ENCODE data around the gene RNF125. TPM values are rescaled to one million over a fixed set of nuclear protein-coding genes. Genes with fewer than 3 reads are reported as not detected.
"Not testable (repeated sequence)": the region's sequence is repeated elsewhere in the genome, so short reads cannot be mapped to it uniquely, and the experiment has no call there.

The RNF125 gene
- total RNA-seq = 1.8 TPM

GRCh38 chr18:32018331-32019250, at the start of gene RNF125:
Gene RNF125, plus strand, starts transcription at chr18:32018825. Its CDS starts 39 bp downstream, at chr18:32018864.
- peak; percentile 96 for ATAC-seq

DNA sequence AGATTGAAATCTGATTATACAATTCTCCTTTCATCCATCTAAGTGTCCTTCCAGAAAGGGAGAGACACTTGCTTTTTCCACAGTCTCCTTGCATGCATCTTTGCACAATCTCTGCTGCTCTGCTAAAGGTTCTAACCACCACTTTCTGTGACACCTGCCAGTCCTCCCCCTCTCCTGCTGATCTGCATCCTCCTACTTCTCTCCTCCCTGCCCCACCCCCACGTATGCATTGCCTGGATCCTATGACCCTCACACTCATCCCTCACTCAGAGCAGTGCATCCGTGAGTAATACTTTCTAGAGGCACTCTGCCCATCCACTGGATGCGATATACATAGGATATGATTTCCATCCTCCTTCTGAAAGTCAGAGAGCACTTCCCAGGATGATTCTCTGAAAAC, 48.0 kb upstream of the RNF125 start:
- no peak for ATAC-seq

DNA sequence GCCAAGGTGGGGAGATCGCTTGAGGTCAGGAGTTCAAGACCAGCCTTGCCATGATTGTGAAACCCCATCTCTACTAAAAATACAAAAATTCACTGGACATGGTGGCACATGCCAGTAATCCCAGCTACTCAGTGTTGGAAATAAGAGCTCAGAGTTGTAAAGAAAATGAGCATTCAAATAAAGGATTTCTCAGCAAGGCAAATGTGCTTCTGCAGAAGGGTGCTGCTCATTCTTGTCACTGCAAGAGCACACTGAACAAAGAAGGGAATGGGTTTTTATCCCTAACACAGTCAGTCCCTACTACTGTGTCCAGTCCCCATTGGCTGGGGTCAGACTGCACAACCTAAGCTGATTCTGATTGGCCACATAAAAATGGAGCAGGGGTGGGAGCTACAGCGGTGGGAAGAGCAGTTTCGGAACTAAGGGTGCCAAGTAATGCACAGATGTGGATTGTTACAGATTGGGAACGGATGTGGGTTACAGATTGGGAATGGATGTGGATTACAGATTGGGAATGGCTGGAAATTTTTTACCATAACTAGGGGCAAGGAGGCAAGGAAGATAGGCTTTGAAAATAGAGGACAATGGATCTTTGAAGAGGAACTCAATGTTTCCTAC, 44.6 kb upstream of the RNF125 start:
- ATAC-seq = no peak

GRCh38 chr18:31976242-31976641, 42.4 kb upstream of the RNF125 start:
- no peak for ATAC-seq

DNA sequence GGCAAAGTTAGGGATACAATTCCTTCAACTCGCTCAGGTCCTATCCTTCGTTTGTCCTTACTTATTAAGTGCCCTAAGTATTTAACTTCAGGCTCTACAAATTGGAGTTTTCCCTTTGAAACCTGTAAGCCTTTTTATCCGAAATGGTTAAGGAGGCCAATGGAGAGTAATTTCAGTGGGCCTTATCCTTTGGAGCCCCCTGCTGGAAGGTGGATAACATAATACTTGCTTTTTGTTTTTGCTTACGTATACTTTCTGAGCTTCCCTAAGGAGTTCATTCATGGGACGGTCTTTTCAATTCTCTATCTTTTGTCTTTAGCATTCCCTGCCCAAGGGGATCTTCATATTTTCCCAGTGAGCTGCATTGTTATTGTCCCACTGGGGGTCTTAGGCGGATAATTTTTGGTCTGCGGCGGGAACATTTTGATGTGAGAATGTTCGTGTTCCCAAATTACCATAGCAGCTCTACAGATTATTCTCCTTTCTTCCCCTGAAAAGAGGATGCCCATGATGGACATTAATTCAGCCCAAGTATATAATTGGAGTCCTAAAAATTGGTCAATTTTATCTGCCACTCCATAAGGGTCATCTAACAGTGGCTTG, 41.3 kb upstream of the RNF125 start:
- peak; percentile 31 for ATAC-seq

DNA sequence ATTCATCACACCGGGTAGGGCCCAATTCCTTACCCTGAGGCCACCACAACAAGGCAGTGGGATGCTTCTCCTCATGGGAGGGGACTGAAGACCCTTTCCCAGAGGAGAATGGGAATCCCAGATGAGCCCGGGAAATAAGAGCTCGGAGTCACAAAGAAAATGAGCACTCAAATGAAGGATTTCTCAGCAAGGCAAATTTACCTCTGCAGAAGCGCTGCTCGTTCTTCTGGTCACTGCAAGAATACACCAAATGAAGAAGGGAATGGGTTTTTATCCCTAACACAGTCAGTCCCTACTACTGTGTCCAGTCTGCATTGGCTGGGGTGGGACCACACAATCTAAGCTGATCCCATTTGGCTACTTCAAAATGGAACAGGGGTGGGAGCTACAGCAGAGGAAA, 40.0 kb upstream of the RNF125 start:
- no peak for ATAC-seq

DNA sequence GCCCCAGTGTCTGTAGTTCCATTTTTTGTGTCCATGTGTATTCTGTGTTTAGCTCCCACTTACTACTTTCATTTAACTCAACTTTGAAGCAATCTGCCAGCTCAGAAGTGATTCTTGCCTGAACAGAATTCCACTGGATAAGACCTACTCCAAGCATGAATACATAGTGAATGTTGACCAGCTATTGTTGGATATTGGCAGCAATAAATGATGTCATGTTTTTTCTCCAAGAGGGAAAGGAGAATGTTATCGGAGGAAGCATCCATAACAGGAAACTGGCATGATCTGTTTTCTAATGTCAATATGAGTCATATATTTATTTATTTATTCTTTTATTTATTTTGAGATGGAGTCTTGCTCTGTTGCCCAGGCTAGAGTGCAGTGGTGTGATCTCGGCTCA, 38.9 kb upstream of the RNF125 start:
- no peak for ATAC-seq

DNA sequence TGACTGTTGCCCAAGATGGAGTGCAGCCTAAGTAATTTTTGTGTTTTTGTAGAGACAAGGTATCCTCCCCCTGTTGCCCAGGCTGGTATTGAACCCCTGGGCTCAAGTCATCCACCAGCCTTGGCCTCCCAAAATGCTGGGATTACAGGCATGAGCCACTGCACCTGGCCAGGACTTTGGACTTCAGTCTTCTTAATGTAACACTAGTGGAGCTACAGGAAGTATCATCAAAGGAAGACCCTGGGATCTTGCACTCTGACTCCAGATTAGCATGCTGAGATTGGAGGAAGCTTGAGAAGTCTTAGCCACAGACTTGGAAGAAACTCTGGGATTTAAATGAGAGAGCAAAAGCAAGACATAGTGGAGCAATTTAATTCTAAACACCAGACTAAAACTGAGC, 37.8 kb upstream of the RNF125 start:
- no peak for ATAC-seq

DNA sequence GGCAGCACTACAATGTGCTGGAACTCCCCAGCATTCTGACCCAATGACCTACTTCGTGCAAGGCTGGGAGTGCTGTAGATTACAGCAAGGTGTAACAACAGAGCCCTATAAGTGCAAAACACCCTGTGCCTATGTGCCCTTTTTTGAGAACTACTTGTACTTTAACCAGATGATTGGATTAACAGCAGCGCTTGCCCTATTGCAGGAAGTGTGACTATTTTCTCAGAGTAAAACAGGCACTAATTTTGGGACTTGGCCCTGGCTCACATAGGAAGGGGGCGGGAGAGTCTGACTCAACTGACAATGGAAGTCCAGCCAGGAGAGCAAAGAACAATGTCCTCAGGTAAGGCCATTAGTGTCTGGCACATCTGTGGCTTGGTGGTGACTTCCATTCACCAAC, 35.6 kb upstream of the RNF125 start:
- no peak for ATAC-seq

- no peak for ATAC-seq
Observed at GRCh38 chr18:31983976-31984375, 34.6 kb upstream of the RNF125 start.

- peak; percentile 65 for ATAC-seq
Observed at GRCh38 chr18:31990823-31991222, 27.8 kb upstream of the RNF125 start.

DNA sequence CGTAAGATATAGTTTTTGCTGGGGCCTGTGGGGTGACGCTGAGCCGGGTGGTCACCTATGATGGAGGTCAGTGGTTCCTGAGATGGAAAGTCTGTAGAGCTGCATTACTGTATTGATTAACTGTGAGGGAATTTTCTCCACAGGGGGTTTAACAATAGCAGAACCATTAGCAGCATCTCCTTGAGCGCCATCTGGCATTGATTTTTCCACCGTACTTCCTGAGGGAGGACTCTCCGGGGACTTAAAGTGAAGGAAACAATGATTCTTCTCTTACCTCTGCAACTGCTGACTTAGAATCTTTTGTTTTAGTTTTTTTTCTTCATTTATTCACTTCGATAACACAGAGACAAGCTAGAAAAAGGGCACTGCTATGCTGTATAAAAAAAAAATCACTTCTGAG, 22.6 kb upstream of the RNF125 start:
- no peak for ATAC-seq

- ATAC-seq = no peak
Observed at GRCh38 chr18:31998880-31999412, 19.7 kb upstream of the RNF125 start.

- not testable (repeated sequence) for ATAC-seq
Observed at GRCh38 chr18:32001141-32001540, 17.5 kb upstream of the RNF125 start.

DNA sequence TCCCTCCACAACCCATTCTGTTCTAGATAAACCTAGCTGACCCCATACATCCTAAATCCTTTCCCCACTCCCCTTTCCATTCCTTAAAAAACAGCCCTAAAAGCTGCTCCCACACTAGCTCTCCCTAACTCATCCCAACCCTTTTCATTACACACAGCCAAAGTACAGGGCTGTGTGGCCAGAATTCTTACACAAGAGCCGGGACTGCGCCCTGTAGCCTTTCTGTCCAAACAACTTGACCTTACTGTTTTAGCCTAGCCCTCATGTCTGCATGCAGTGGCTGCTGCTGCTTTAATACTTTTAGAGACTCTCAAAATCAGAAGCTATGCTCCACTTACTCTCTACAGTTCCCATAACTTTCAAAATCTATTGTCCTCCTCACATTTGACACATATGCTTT, 14.8 kb upstream of the RNF125 start:
- not testable (repeated sequence) for ATAC-seq

- ATAC-seq = no peak
Observed at GRCh38 chr18:32010124-32010721, 8.4 kb upstream of the RNF125 start.

DNA sequence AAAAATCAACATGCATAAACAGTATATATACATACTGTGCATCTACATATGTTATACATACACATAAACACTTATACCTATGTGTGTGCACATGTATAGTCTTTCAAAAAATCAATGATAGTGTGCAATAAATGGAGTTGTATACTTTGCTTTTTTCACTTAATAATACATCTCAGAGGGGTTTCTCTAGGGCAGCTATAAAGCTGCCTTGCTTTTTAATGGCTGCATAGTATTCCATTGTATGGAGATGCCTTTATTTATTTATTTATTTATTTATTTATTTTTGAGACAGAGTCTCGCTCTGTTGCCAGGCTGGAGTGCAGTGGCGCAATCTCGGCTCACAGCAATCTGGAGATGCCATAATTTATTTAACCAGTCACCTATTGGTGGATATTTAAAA, 7.4 kb upstream of the RNF125 start:
- no peak for ATAC-seq

DNA sequence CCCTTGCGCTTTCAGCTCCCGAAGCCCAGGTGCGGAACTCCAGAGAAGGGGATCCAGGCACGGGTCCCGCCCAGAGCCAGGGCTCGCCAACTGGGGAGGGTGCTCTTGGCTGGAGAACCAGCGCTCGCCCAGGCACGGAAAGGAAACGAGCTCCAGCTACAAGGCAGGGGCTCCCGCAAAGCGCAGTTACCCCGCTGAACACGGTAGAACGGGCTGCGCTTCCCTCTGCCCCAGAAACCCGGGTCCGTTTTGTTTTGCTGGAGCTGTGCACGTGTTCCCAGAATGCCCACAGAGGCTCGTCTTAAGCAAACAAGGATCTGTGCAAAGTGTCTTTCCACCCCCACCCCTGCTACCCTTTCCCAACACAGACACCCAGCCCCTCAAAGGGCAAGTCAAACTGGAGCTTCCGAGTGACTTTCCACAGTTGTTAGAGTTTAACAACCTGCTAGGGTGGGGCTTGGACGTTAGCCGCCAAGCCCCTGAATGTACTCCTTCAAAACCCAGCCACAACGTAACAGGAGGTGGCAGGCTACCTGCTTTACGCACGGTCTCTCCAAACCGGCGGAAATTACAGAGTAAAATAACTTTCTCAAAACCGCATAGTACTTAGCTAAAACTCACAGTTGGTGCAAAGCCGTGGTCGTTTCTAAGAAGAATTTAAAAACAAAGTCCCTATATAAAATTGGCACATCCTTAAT, 775 bp downstream of the RNF125 start:
- ATAC-seq = peak; percentile 35

- not testable (repeated sequence) for ATAC-seq
Observed at GRCh38 chr18:32019949-32020625, 1.5 kb downstream of the RNF125 start.

GRCh38 chr18:32021756-32022564, 3.3 kb downstream of the RNF125 start:
- no peak for ATAC-seq

GRCh38 chr18:32025744-32026143, 7.1 kb downstream of the RNF125 start:
- no peak for ATAC-seq
